CD14-positive monocyte (primary cell): Measurements from ENCODE around the gene LTBP2. TPM values are rescaled to one million over a fixed set of nuclear protein-coding genes. Genes with fewer than 3 reads are reported as not detected.

Experiments
- DNase-seq, 3 donors: peaks; one replicate each; pipeline ENCODE4 v3.0.0-alpha.2; 2011 to 2022
- H2AFZ ChIP-seq: 2 replicates; pipeline ENCODE4 v1.6.0; 2012; ENCODE audit warnings: mild to moderate bottlenecking, low read depth, low read length, inconsistent platforms; ENCODE audit not compliant: insufficient read depth, poor library complexity, severe bottlenecking
- H3K27ac ChIP-seq, 2 donors: 1 replicate in 1 of 2; 2 replicates in 1 of 2; pipeline ENCODE4 v1.5.1; 2012 to 2013; ENCODE audit warnings: low read length in 2 of 2, control low read depth in 1 of 2, inconsistent platforms in 1 of 2, low read depth in 1 of 2, mild to moderate bottlenecking in 1 of 2
- H3K27me3 ChIP-seq, 2 donors: one replicate each; pipeline versions ENCODE4 v1.6.0 to v1.6.1; 2011 to 2013; ENCODE audit warnings: low read length in 2 of 2; ENCODE audit not compliant: control insufficient read depth in 2 of 2, insufficient read depth in 2 of 2
- H3K36me3 ChIP-seq, 2 donors: replicated peaks in 1 of 2; 1 replicate in 1 of 2; 2 replicates in 1 of 2; pipeline versions ENCODE4 v1.5.1 to v1.6.1; 2012 to 2013; ENCODE audit warnings: low read length in 2 of 2, control low read depth in 1 of 2, inconsistent platforms in 1 of 2, mild to moderate bottlenecking in 1 of 2; ENCODE audit not compliant: insufficient read depth in 2 of 2, control insufficient read depth in 1 of 2
- H3K4me1 ChIP-seq, 2 donors: 1 replicate in 1 of 2; 2 replicates in 1 of 2; pipeline versions ENCODE4 v1.5.1 to v1.6.1; 2012 to 2013; ENCODE audit warnings: low read length in 2 of 2, control low read depth in 1 of 2, inconsistent platforms in 1 of 2, mild to moderate bottlenecking in 1 of 2, moderate library complexity in 1 of 2; ENCODE audit not compliant: insufficient read depth in 2 of 2, control insufficient read depth in 1 of 2
- H3K4me2 ChIP-seq: replicated peaks from 2 replicates; pipeline ENCODE3; 2012; ENCODE audit warnings: low read length, moderate library complexity, mild to moderate bottlenecking; ENCODE audit not compliant: poor library complexity, severe bottlenecking; ENCODE audit errors: extremely low read depth
- H3K4me3 ChIP-seq, 3 experiments: fragments of 200-600 bp in 1 of 3; sonication (generic) in 1 of 3; replicated peaks in 1 of 3; 1 replicate in 2 of 3; 2 replicates in 1 of 3; pipeline ENCODE4 v1.5.1; 2011 to 2013; ENCODE audit warnings: low read length in 3 of 3, mild to moderate bottlenecking in 3 of 3, control low read depth in 2 of 3, low read depth in 2 of 3, inconsistent platforms in 1 of 3, moderate library complexity in 1 of 3
- H3K79me2 ChIP-seq: 2 replicates; pipeline ENCODE4 v1.6.0; 2012; ENCODE audit warnings: mild to moderate bottlenecking, control low read depth, inconsistent platforms, low read length, moderate library complexity; ENCODE audit not compliant: insufficient read depth
- H3K9ac ChIP-seq: 2 replicates; pipeline ENCODE4 v1.6.0; 2017; ENCODE audit warnings: low read length, mild to moderate bottlenecking; ENCODE audit not compliant: insufficient read depth, poor library complexity, severe bottlenecking
- H3K9me3 ChIP-seq, 2 donors: replicated peaks in 1 of 2; 1 replicate in 1 of 2; 2 replicates in 1 of 2; pipeline versions ENCODE4 v1.5.1 to v1.6.1; 2012 to 2013; ENCODE audit warnings: low read length in 2 of 2, control low read depth in 1 of 2; ENCODE audit not compliant: control insufficient read depth in 1 of 2, insufficient read depth in 1 of 2
- H4K20me1 ChIP-seq: 2 replicates; pipeline ENCODE4 v1.6.0; 2012; ENCODE audit warnings: mild to moderate bottlenecking, low read length, control low read depth, moderate library complexity; ENCODE audit not compliant: insufficient read depth
- H3K27ac Mint-ChIP-seq, 7 donors: one replicate each; pipeline ENCODE4 v1.8.0; 2020; ENCODE audit warnings: mild to moderate bottlenecking in 7 of 7, mixed read lengths in 7 of 7, moderate library complexity in 6 of 7, inconsistent platforms in 2 of 7
- H3K27me3 Mint-ChIP-seq, 3 donors: one replicate each; pipeline ENCODE4 v1.8.0; 2021 to 2022; ENCODE audit warnings: low read depth in 3 of 3, mild to moderate bottlenecking in 3 of 3, mixed read lengths in 3 of 3, moderate library complexity in 3 of 3, inconsistent platforms in 1 of 3
- H3K36me3 Mint-ChIP-seq, 2 donors: one replicate each; pipeline ENCODE4 v1.8.0; 2020; ENCODE audit warnings: mixed read lengths in 2 of 2, inconsistent platforms in 1 of 2, mild to moderate bottlenecking in 1 of 2
- H3K4me1 Mint-ChIP-seq: one replicate; pipeline ENCODE4 v1.8.0; 2020; ENCODE audit warnings: mild to moderate bottlenecking, mixed read lengths
- H3K4me3 Mint-ChIP-seq, 2 donors: one replicate each; pipeline ENCODE4 v1.8.0; 2020; ENCODE audit warnings: mild to moderate bottlenecking in 2 of 2, mixed read lengths in 2 of 2, moderate library complexity in 1 of 2
- H3K9me3 Mint-ChIP-seq, 7 donors: one replicate each; pipeline ENCODE4 v1.8.0; 2020 to 2022; ENCODE audit warnings: mixed read lengths in 7 of 7, mild to moderate bottlenecking in 6 of 7, moderate library complexity in 6 of 7, inconsistent platforms in 2 of 7
- CTCF ChIP-seq: fragments of 200-600 bp; IDR thresholded peaks from one replicate; pipeline ENCODE4 v1.8.0; 2022; ENCODE audit warnings: antibody characterized with exemption, mild to moderate bottlenecking
- WGBS: methylation state at CpG from one replicate; pipeline ENCODE4 v1.1.5; 2013; ENCODE audit warnings: missing lambda C conversion rate; ENCODE audit not compliant: insufficient coverage; 5-methylcytosine and 5-hydroxymethylcytosine counted together
- intact Hi-C, 2 donors: fragments of 100-400 bp; cut with micrococcal nuclease; formaldehyde crosslinking; loops; one replicate each; pipeline versions ENCODE4 v1.15.0 to v1.15.1; 2023
- polyA plus RNA-seq, 3 donors: library from polyadenylated mRNA; depleted of rRNA in 1 of 3; unstranded in 2 of 3; stranded (reverse) in 1 of 3; fragments of 300-500 nt in 2 of 3; fragments of >200 nt in 1 of 3; fragmentation: Illumina TruSeq in 2 of 3; gene quantifications; 1 replicate in 2 of 3; 2 replicates in 1 of 3; pipeline ENCODE4 v1.2.3, GENCODE V29; 2012 to 2021

LTBP2 gene
- polyA plus RNA-seq, 3 donors: 0.04 to 0.24 (median 0.11) TPM

GRCh38 chr14:74476107-74476506, 135.9 kb downstream of the LTBP2 start:
- Histone ChIP-seq H3K27me3 (no peaks in the 10 kb centered on the region), H3K9ac (no peak overlapping the region), H4K20me1 (peaks cover 78% of the 10 kb centered on the region), H2AFZ (no peak overlapping the region), H3K27ac (no peak overlapping the region), H3K4me3 (no peak overlapping the region), H3K4me2 (no peak overlapping the region), H3K36me3 (peaks cover 72 to 96% of the 10 kb centered on the region in 2 donors), H3K9me3 (no peaks in the 10 kb centered on the region), H3K79me2 (no peaks in the 10 kb centered on the region), H3K4me1 (peaks cover 4 to 5% of the 10 kb centered on the region in 2 donors)
- TF ChIP-seq CTCF: no peak
- intact Hi-C loops: no loop called here
- peaks cover 0 to 2% (median 0%) of the 10 kb centered on the region in 3 donors for H3K27me3 Mint-ChIP-seq
- peak overlapping the region in 1 of 7 donors; percentile 38 for H3K27ac Mint-ChIP-seq
- peaks cover 11% of the 10 kb centered on the region for H3K4me1 Mint-ChIP-seq
- H3K4me3 Mint-ChIP-seq: no peak overlapping the region
- peaks cover 73 to 96% of the 10 kb centered on the region in 2 donors for H3K36me3 Mint-ChIP-seq
- no peak for DNase-seq
- 98% methylated on average over 4 of the region's 4 CpGs for WGBS
- peaks cover 3 to 7% (median 4%) of the 10 kb centered on the region in 7 donors for H3K9me3 Mint-ChIP-seq

GRCh38 chr14:74475678-74476077, 136.4 kb downstream of the LTBP2 start:
- H3K4me1 Mint-ChIP-seq: peaks cover 11% of the 10 kb centered on the region
- peaks cover 3 to 7% (median 4%) of the 10 kb centered on the region in 7 donors for H3K9me3 Mint-ChIP-seq
- no peaks in the 10 kb centered on the region for H3K79me2 ChIP-seq
- no peak overlapping the region for H3K4me3 ChIP-seq
- peaks cover 73 to 96% of the 10 kb centered on the region in 2 donors for H3K36me3 Mint-ChIP-seq
- H3K9ac ChIP-seq: no peak overlapping the region
- H3K27me3 Mint-ChIP-seq: peaks cover 0 to 2% (median 0%) of the 10 kb centered on the region in 3 donors
- H3K27me3 ChIP-seq: no peaks in the 10 kb centered on the region
- H3K4me1 ChIP-seq: peaks cover 4 to 5% of the 10 kb centered on the region in 2 donors
- H3K27ac ChIP-seq: no peak overlapping the region
- H3K27ac Mint-ChIP-seq: no peak overlapping the region
- H3K4me3 Mint-ChIP-seq: no peak overlapping the region
- no peak overlapping the region for H3K4me2 ChIP-seq
- H2AFZ ChIP-seq: no peak overlapping the region
- no CpG with 5 or more reads among the region's 3 CpGs for WGBS
- no peak for DNase-seq
- H4K20me1 ChIP-seq: peaks cover 73% of the 10 kb centered on the region
- no peaks in the 10 kb centered on the region for H3K9me3 ChIP-seq
- no peak for TF ChIP-seq CTCF
- H3K36me3 ChIP-seq: peaks cover 67 to 96% of the 10 kb centered on the region in 2 donors
- intact Hi-C loops: no loop called here
